Measurements from ENCODE around the gene OR4L1.
"Not testable (repeated sequence)": the region's sequence is repeated elsewhere in the genome, so short reads cannot be mapped to it uniquely, and the experiment has no call there.

The OR4L1 gene, protein sequence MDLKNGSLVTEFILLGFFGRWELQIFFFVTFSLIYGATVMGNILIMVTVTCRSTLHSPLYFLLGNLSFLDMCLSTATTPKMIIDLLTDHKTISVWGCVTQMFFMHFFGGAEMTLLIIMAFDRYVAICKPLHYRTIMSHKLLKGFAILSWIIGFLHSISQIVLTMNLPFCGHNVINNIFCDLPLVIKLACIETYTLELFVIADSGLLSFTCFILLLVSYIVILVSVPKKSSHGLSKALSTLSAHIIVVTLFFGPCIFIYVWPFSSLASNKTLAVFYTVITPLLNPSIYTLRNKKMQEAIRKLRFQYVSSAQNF

DNA sequence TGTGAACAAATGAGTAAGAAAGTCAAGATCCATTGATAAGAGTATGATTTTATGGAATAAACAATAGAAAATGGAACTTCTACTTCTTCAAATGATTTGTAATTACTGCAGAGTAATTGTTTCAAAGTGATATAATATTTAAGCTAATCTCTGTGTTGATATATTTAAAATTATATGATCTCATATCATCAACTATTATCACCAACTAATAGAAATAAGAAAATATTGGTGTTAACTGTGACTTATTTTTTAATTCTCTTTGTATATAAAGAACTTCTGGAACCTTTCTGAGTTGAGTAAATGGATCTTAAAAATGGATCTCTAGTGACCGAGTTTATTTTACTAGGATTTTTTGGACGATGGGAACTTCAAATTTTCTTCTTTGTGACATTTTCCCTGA lies at the start of gene OR4L1:
Gene OR4L1 (plus strand): TSS at position 301 of the 400 bp plus-strand sequence. CDS start 0 bp downstream, at position 301.
- no peak for DNase-seq (ENCODE audit: low read depth)

DNA sequence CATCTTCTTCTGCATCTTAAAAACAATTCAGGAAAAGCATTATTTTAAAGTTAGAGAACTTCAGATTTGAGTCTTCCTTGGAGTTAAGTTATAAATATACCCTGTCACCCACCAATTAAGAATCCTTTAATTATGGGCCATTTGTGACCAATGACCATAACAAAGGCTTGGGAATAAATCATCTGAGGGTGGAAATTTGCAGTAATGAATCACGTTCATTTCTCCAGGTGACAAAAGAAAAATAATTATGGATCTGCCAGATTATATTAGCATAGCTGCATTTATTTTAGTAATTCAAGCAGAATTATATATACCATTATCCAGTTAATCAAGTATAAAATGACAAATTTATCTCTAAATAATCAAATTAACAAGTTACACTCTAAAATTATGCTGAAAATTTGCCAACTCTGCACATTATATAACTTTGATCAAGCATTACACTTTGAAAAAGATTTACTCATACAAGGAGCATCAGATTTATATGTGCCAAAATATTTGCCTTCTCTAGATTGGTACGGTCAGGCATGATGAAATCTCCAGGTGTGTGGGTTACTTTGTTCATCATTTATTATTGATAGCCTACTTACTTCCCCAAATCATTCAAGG lies 40.5 kb upstream of the OR4L1 start, which contains the start of gene OR4K14:
Gene OR4K14 (minus strand): TSS at position 51 of the 609 bp plus-strand sequence. CDS start 4,114 bp downstream, outside the sequence.
- DNase-seq (ENCODE audit: low read depth): no peak

GRCh38 chr14:20031058-20031457 lies 28.8 kb upstream of the OR4L1 start:
- DNase-seq (ENCODE audit: low read depth): no peak

DNA sequence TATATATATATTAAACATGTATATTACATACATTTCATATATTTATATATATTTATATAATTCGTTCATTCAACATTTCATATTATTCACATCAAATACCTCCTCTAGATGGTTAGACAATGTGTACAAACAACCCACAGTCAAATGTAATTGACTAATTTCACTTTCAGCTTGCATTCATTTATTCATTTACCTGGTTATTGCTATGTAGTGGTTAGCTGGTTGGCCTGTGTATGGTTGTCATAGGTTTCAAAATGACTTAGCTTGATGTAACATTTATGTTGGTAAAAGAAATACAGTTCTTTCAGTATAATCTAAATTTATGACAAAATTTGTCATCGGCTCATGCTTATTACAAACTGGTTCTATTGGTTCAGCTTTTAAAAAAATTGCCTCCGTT lies 24.4 kb upstream of the OR4L1 start:
- no peak for DNase-seq (ENCODE audit: low read depth)

- DNase-seq (ENCODE audit: low read depth): no peak
These were observed 23.9 kb upstream of the OR4L1 start, which contains the start of gene OR4K13 for GRCh38 chr14:20035938-20036337. TSS of gene OR4K13 (minus strand) at chr14:20036038. CDS start at chr14:20034758, 1,280 bp downstream.

- no peak for DNase-seq (ENCODE audit: low read depth)
These were observed 15.6 kb upstream of the OR4L1 start for GRCh38 chr14:20044243-20044642.

GRCh38 chr14:20048202-20048601 lies 11.6 kb upstream of the OR4L1 start:
- no peak for DNase-seq (ENCODE audit: low read depth)

DNA sequence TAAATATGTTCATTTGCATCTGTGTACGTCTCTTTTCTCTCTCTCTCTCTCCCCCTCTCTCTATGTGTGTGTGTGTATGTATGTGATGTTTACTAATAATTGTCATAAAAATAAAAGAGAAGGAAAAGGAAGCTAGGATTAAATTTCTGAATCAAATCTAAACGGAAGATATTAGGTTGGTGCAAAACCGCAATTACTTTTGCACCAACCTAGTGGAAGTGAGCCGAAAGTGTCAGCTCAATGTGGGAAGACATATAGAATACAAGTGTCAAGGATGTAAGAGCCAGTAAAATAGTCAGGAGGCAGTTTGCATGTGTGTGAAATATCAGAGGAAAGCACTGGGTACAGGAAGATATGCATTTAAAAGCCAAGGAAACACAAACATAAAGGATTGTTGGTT lies 32.2 kb downstream of the OR4L1 start:
- no peak for DNase-seq (ENCODE audit: low read depth)

DNA sequence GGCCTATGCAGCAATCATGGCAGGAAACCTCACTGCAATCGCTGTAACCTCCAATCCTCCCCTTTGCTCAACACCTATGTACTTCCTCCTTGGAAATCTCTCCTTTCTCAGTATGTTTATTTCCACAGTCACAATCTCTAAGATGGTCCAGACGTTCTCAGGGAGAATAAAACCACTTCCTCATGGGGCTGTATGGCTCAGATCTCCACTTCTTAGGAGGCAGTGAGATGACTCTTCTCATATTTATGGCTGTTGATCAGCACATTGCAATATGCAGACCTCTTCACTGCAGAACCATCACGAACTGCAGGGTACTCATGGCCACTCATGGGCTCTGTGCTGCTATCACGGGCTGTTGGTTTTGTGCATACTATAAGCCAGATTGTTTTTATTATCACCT lies 33.6 kb downstream of the OR4L1 start:
- no peak for DNase-seq (ENCODE audit: low read depth)

- not testable (repeated sequence) for DNase-seq (ENCODE audit: low read depth)
These were observed 39.3 kb downstream of the OR4L1 start for GRCh38 chr14:20098926-20099770.

DNA sequence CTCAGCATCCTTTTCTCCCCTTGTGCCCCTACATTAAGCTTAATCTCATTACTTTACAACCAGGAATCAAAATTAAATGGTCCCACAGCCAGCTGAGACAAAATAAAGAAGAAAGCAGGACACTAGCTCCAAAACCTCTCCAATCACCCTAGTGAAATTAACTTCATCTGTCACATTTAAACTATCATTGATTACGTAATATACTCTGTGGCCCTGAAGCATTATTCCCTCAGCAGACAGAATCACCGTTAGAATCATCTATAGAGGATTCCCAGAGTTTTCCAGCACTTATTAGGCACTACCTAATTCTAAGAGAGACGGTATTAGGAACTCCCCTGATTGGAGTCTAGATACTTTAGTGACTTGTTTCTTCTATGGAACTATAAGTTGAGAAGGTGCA lies 50.6 kb downstream of the OR4L1 start, which contains the start of gene OR4K17:
Gene OR4K17 (plus strand): TSS at position 302 of the 400 bp plus-strand sequence. CDS start 6,761 bp downstream, outside the sequence.
- DNase-seq (ENCODE audit: low read depth): no peak

Measured in non-pigmented ciliary epithelial cell (primary cell).